ENCODE measurements around the gene RITA1.

Gene RITA1

DNA sequence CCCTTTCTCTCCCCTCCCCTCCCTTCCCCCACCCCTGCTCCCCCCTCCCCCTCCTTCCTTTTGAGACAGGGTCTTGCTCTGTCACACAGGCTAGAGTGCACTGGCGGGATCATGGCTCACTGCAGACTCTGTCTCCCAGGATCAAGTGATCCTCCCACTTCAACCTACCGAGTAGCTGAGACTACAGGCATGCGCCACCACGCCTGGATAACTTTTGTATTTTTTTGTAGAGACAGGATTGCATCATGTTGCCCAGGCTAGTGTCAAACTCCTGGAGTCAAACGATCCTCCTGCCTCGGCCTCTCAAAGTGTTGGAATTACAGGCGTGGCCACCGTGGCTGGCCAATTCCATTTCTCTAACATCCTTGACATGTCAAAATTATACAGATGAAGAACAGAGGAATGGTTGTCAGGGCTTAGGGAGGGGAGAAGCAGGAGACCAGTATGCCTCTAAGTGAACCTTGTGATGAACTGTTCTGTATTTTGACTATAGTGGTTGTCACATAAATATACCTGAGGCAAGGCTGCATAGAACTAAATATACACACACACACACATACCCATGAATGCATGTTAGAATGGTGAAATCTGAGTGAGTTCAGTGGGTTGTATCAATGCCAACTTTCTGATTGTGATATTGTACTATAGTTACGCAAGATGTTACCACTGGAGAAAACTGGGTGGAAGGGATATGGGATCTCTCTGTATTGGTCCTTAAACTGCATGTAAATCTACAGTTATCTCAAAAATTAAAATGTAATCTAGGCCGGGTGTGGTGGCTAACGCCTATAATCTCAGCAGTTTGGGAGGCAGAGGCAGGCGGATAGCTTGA is 39.6 kb upstream of the RITA1 start:
- ChIA-PET CTCF (interaction anchor here (0.6 to 21.4 kb wide), 4 partner anchors 8 to 28 kb away, joined by 3 to 190 read pairs (median 7); partner anchors contain the start of gene RASAL1), POLR2A (no interaction called here)
- DNase-seq (ENCODE audit: extremely low spot score) = no peak
- no peak for TF ChIP-seq CTCF (IDR thresholded peaks at IDR 0.05; ENCODE audit: control extremely low read depth, extremely low read depth, low read depth, missing control alignments)

DNA sequence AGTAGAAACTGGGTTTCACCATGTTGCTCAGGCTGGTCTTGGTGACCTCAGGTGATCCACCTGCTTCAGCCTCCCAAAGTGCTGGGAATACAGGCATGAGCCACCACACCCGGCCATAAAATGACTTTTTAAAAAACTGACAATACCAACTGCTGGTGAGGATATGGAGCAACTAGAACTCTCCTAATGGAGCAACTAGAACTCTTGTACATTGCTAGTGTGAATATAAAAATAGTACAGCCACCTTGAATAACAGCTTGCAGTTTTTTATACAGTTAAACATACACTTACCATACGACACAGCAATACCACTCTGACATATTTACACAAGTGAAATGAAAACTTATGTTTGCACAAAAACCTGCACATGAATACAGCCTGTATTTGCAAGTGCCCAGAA is 38.5 kb upstream of the RITA1 start:
- no peak for TF ChIP-seq CTCF (IDR thresholded peaks at IDR 0.05; ENCODE audit: control extremely low read depth, extremely low read depth, low read depth, missing control alignments)
- DNase-seq (ENCODE audit: extremely low spot score) = no peak
- POLR2A ChIA-PET = interaction anchor here (0.7 kb wide), 1 partner anchor 45 kb away, joined by 8 read pairs; no protein-coding TSS in a partner anchor
- CTCF ChIA-PET = interaction anchor here (0.6 to 21.4 kb wide), 4 partner anchors 9 to 98 kb away, joined by 3 to 190 read pairs (median 6); partner anchors contain the start of gene RASAL1

- POLR2A ChIA-PET = no interaction called here
- DNase-seq (ENCODE audit: extremely low spot score) = no peak
- CTCF ChIA-PET = interaction anchor here (1.4 to 21.4 kb wide), 3 partner anchors 13 to 23 kb away, joined by 3 to 190 read pairs (median 41); partner anchors contain the start of gene RASAL1
- TF ChIP-seq CTCF (IDR thresholded peaks at IDR 0.05; ENCODE audit: control extremely low read depth, extremely low read depth, low read depth, missing control alignments) = no peak
Observed at GRCh38 chr12:113149361-113150150, 36.0 kb upstream of the RITA1 start, which contains the start of gene CFAP73. CFAP73 (plus strand) TSS chr12:113149724; CDS start chr12:113149858, 134 bp downstream.

- no peak for DNase-seq (ENCODE audit: extremely low spot score)
- ChIA-PET CTCF (interaction anchor here (0.9 to 21.4 kb wide), 5 partner anchors 13 to 52 kb away, joined by 3 to 190 read pairs (median 21); partner anchors contain the start of gene RASAL1), POLR2A (interaction anchor here (0.7 kb wide), 1 partner anchor 259 kb away, joined by 4 read pairs; no protein-coding TSS in a partner anchor)
- no peak for TF ChIP-seq CTCF (IDR thresholded peaks at IDR 0.05; ENCODE audit: control extremely low read depth, extremely low read depth, low read depth, missing control alignments)
Observed at GRCh38 chr12:113151655-113152054, 33.9 kb upstream of the RITA1 start.

- ChIA-PET CTCF (interaction anchor here (0.9 to 21.4 kb wide), 17 partner anchors 10 to 245 kb away, joined by 3 to 190 read pairs (median 6); partner anchors contain the start of gene RASAL1), POLR2A (no interaction called here)
- TF ChIP-seq CTCF (IDR thresholded peaks at IDR 0.05; ENCODE audit: control extremely low read depth, extremely low read depth, low read depth, missing control alignments) = no peak
- no peak for DNase-seq (ENCODE audit: extremely low spot score)
Observed at GRCh38 chr12:113152196-113152834, 33.2 kb upstream of the RITA1 start.
